Measurements from ENCODE around the gene SRI.

DNA sequence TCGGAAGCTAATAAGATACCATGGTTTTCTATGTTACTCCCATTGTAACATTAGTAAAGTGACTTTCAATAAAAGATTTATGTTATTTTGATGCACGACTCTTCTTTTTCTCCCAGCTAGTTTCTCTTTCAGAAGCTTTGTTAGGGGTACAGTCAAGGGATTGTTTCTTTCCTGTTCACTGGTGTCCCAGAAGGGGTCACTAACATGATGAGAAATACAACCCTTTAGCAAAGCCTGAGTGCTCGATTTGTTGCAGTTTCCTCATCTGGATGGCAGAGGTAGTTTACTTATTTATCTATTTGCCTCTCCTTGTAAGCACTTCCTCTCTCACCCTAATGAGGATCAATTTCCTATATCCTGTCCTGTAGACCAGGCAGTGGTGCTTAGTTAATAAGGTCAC, 17.0 kb downstream of the SRI start:
- TF ChIP-seq POLR2A (IDR thresholded peaks at IDR 0.05; ENCODE audit: low read length) (no peak), GATA1 (IDR thresholded peaks at IDR 0.05; ENCODE audit: low read depth, low read length) (no peak)

Measured in erythroblast (primary cell).